B cell (primary cell): Measurements from ENCODE around the gene S1PR5.

Experiments
- CTCF ChIP-seq: fragments of 200-600 bp; IDR thresholded peaks from one replicate; pipeline ENCODE4 v1.8.0; 2022; ENCODE audit warnings: antibody characterized with exemption, mild to moderate bottlenecking
- EZH2 ChIP-seq: IDR thresholded peaks from 2 replicates; pipeline ENCODE4 v1.6.1; 2012; ENCODE audit warnings: borderline replicate concordance, low read depth, mild to moderate bottlenecking, moderate library complexity, low read length; ENCODE audit not compliant: insufficient read depth, poor library complexity, severe bottlenecking

GRCh38 chr19:10544753-10545251 is 27.6 kb upstream of the S1PR5 start:
- TF ChIP-seq CTCF, result no peak
- TF ChIP-seq EZH2, result no peak
